GM19240 (cell line): ENCODE data around the gene ABCC3.

ENCODE experiments used
- DNase-seq: peaks from one replicate; pipeline ENCODE4 v3.0.0; 2011; ENCODE audit warnings: low spot score; ENCODE audit not compliant: insufficient read length

ABCC3 gene

DNA sequence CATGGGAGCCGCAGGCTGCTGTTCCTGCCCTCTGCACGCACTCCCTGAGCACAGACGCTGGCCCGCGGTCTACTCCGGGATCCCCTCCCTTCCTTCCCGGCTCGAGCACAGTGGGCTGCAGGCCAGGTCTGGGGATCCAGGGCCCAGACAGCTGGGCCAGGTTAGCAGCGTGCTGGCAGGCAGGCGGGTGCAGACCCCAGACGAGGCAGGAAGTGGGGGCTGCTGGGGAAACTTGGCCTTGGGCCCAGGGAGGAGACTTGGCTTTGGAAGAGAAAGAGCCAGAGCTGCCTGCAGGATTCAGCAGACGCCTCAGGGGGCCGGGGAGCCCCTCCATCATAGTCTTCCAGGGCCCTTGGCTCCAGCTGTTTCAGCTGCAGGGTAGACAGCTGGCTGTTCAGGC is 30.2 kb upstream of the ABCC3 start:
- DNase-seq = no peak

DNA sequence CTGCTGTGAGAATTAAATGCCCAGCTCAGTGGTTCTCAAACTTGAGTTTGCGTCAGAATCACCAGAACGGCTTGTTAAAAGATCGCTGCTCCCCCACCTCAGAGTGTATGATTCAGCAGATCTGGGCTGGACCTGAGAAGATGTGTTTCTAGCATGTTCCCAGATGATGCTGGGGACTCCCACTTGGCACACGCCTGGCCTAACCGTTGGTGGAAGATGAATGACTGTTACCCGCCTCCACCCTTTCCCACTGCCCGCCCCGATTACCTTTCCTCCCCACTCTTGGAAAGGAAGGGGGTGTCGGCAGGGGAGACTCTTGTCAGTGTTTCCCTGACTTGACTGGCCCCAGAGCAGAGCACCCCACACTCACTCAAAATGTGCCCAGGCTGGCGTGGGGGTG is 29.3 kb upstream of the ABCC3 start:
- DNase-seq = no peak

DNA sequence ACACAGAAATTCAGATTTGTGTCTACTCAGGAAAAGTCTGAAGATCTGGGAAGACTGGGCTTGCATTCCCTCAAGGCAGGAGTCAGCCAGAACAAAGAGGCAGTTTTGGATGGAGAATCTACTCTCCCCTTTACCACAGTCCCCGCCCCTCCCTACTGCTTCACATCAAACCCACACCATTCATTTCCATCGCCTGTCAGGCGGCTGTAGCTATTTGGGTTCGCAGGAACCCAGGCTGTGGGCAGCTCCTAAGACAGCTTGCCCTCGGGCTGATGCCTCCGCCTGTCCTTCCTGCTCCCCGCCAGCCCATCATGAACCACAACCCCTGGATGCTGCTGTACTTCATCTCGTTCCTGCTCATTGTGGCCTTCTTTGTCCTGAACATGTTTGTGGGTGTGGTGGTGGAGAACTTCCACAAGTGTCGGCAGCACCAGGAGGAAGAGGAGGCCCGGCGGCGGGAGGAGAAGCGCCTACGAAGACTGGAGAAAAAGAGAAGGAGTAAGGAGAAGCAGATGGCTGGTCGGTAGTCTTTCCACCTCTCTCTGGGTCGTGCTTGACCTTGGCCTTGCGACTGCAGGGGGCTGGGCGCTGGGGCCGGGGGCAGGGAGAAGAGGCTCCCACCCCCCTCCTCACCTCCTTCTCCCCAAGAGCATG is 27.0 kb upstream of the ABCC3 start:
- DNase-seq = no peak

DNA sequence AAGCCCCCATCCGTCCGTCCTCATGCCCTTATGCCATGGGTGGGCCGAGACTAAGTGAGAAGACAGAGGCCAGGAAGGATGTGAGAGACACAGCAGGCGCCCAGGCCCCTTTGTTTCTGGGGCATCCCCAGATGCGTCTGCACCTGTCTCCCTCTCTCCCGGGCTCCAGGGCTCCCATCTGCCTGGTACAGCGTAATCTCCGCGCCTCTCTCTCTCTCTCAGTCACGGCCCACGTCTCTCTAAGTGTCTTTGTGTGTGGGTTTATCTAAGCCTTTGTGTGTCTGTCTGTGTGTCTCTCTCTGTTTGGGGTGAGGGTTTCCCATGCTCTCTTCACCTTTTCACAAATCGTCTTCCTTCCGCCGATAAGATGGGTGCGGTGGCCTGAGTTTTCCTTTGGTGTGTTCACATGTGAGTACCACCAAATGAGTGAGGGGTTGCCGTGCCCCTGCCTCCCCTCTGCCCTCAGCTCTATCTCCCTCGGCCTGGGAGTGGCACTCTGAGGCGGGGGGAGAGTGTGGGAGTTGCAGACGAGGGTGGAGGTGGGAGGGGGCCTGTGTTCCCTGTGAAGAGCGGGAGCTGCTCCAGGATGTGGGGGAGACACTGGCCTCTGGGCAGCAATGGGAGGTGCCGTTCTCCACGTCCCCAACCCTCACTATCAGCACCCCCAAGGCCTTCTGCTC is 25.8 kb upstream of the ABCC3 start:
- no peak for DNase-seq

DNA sequence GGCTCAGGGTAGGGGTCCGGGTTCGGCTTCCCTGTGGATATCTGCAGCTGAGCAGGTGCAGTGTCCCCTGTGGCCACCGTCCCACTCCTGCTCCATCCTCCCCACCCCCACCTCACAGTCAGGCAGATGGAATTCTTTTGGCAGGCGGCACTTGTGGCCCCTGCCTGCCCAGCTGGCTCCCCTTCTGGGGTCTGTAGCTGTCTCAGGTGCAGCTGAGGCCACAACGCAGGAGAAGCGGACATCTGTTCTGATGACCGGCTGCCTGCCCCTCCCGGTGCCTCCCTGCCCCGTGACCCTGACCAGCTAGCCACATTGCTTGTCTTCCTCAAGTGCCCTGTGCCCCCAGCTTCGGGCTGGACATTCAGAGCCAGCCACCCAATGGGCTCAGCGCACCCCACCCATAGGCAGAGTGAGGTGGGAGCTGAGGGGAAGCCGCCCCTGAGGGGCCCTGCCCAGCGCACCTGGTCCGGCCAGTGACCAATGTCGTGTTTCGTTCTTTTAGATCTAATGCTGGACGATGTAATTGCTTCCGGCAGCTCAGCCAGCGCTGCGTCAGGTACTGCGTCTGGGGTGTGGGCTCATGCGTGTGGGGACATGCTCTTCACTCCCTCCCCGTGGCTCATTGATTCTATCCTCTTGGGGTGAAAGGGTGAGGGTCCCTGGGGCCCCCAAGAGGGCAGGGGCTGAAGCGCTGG is 25.2 kb upstream of the ABCC3 start:
- no peak for DNase-seq

DNA sequence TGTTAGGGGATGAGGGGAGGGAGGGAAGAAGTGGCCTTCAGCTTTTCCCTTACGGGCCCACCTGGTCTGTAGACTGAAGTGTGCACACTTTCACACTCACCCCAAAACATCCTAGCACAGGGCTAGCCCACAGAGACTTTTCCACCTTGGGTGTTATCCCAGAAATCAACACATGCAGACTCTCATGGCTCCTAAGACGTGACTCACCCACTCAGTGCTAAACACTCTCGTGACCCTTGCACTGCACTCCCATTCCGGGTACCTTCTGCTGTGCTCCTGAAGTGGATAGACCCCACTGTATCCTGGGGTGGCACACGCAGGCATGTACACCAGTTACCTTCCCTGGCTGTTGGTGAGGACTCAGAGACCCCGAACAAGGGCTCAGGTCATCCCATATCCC is 23.0 kb upstream of the ABCC3 start:
- DNase-seq = no peak

DNA sequence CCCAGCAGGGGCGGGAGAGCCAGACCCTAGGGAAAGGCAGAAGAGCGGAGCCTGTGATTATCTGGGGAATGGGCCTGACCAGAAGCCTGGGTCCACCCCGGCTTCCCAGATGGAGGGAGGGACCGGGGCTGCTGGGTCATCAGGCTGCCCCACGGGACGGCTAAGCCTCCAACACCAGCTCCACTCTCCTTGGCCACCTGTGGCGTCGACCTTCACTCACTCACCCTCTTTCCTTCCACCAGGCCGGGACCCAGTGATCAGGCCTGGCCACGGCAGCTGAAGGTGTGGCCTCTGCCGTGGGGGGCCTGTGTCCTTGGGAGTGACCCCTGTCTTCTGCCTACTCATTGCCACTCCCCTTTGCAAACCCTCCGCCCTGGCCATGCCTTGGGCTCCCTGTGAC is 22.4 kb upstream of the ABCC3 start:
- no peak for DNase-seq

DNA sequence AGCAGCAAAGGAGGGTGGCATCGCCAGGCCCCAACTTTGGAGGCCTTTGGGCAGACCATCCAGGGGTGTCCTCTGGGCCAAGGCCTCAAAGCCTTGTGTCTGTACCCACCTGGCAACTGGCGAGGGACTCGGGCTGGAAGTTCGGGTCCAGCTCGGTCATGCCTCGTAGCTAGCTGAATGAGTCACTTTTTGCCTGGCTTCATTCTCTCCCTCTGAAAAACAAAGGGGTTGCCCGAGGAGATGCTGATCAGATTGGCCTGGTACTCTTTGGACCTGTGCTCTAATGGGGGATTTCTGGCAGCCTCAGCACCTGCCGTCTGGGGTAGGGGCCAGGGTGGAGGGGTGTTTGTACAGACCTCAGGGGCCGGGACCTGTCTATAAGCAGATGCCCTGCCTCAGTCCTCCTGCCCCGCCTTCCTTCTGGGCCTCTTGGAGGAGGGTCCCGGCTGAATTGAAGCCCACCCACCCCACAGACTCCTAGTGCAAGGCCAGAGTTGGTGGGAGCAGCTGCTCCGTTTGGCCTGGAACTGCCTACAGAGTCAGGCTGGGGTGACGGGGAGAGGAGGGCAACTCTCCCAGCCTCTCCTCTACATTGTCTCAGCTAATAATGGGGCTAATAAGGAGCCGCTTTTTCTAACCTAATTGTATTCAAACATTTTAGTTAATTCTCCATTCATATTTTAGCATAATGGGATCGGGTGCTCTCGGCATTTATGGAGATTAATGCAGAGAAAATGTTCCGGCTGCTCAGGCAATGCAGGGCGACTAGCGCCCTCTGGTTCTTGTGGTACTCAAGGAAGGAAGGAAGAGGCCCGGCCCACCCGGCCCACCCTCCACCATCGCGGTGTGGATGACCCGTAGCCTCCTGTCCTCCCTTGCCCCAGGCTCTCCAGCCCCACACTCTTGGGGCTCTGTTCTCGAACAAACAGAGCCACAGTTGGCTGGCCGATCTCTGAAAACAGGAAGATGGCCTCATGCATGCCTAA is 21.4 kb upstream of the ABCC3 start:
- DNase-seq = no peak

DNA sequence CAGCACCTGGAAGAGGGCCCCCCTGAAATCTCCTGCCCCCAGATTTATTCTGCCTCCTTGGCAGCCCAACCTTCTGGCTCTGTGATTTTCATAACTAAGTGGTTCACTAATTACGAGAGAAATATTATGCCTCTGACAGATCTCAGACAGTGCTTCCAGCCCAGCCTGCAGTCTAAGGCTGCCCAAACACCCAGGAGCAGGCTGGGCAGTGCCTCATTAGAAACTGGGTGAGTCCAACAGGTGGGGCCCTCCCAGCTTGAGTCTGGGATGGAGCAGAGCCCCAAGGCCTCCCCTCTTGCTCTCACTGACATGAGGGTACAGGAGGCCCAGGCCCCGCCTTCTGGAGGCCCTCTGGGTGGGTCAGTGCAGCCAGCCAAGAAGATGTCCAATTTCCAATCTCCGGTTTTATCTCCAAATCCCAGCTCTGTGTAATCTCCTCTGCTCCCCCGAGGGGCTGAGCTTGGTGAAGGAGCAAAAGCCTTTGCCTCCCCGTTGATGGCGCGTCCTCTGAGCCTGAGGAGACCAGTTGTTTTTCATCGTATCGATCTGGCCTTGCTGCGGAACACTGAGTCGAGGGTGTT is 20.1 kb upstream of the ABCC3 start:
- no peak for DNase-seq

DNA sequence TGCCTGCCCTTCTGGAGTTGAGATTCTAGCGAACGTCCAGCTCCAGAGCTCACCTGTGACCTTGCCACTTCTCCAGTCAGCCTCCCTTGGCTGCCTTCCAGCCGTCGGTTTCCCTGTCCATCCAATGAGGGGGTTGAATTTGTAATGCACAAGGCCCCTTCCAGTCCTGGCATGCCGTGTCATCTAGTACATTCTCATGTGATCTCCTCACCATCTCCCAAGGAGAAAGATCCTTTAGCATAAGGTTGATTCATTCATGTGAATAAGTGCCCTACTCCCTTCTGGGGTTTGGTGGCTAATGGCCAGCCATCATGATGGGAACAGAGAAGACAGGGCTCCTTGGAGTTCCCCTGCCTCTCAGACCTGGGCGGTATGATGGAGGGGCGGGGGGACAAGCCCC is 18.9 kb upstream of the ABCC3 start:
- no peak for DNase-seq

DNA sequence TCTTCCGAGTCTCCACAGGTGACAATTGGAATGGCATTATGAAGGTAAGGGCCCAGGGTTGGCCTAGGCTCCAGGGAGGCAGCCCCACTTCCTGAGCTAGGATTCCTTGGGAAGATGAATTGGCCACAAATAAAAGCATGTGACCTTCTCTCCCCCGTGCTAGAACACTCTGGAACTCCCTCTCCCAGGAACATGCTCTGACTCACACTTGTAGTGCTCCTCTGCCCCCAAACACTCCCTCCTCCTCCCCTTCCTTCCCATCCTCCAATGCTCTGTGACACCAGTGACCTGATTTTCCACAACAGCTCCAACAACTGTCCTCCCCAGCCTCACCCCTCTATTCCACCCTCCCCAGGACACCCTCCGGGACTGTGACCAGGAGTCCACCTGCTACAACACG is 16.4 kb upstream of the ABCC3 start:
- no peak for DNase-seq

DNA sequence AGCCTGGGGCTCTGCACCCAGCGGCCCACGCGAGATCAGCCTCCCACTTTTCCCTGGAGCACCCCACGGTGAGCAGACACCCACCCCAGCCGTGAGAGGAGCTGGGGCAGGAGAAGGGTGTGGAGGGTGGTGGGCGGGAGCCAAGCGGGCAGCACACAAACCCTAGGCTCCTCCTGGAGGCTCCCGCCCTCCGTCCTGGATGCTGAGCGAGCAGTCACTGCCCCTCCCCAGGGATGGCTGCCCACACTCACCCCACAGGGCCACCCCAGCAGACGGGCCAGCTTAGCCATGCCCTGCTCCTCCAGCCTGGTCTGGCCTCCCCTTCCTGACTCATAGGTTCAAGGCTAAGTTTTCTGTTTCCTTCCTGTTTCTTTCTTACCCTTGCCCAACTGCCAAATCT is 15.7 kb upstream of the ABCC3 start:
- DNase-seq = no peak

DNA sequence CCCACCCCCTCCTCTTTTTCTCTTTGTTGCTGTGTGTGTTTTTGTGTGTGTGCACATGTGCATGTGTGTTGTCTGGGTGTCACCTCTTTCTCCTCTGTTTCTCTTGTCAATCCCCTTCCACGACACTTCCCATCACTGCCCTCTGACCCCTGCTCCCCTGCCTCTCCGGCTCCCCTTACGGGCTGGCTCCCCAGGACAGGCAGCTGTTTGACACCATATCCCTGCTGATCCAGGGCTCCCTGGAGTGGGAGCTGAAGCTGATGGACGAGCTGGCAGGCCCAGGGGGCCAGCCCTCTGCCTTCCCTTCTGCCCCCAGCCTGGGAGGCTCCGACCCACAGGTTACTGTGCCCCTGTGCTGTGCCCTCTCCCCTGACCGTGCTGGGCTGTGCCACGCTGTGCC is 15.2 kb upstream of the ABCC3 start:
- DNase-seq = no peak

DNA sequence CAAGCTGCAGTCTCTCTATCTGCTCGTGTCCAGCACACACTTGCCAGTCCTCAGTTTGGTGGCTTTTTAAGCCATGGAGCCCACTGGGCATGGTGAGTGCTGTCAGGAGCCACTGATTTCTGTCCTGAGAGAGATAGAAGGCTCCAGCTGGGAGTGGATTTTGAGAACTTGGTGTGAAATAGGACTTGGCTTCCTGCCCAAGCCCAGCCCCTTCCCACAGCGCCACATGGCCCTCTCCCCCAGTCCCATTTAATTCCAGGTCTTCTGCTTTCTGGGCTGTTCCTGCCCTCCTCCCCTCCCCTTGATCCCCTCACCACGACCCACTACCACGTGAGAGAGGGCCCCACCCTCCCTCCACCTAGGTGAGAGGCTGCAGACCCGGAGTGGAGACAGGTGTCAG is 14.4 kb upstream of the ABCC3 start:
- no peak for DNase-seq

DNA sequence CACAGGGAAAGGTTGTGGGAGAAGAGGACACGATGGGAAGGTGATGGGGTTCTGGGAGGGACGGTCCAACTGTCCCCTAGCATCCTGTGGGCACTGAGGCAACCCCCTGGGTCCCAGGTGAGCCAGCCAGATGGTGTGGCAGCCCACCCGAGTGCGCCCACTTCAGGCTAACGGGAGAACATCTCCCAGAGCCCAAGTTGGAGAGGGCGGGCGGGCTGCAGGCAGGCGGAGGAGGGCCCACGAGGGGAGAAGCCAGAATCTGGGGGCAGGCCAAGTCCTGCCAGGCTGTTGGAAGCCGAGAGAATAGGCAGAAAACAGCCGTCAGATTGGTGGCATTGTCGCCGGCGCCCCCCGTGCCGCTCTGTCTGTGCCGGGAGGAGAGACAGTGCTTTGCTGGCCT is 13.8 kb upstream of the ABCC3 start:
- no peak for DNase-seq

DNA sequence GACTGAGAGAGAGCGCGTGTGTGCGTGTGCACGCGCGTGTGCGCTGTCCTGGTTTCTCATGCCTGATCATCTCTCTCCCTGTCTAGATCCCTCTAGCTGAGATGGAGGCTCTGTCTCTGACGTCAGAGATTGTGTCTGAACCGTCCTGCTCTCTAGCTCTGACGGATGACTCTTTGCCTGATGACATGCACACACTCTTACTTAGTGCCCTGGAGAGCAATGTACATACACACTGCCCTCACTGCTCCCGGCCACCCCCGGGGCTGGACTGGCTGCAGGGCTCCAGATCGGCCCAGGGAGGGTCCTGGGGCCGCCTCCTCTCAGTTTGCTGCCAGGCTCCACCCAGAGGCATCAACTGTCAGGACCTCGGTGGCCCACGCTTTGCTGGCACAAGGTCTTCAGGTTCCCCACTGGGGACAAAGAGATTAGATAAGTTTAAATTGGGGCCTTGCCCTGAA is 13.1 kb upstream of the ABCC3 start:
- no peak for DNase-seq

DNA sequence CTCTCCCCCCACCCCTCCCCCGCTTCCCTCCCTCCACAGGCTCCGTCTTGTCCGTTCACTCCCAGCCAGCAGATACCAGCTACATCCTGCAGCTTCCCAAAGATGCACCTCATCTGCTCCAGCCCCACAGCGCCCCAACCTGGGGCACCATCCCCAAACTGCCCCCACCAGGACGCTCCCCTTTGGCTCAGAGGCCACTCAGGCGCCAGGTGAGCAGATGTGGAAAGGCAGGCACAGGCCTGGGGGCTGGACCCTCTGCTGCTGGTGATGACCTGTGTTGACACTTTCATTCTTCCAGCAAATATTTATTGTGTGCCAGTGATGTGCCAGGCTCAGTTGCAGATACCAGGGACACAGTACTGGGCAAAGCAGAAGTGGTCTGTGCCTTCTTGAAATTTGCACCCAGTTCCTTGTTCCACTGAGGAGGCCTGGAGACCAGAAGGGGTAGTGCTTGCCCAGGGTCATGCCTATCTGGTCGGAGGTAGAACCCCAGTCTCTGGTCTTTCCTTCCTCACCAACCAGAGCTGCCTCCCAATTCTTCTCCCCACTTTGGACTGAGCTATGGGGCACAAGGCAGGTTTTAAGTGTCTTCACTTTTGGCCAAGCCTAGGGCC is 10.3 kb upstream of the ABCC3 start:
- no peak for DNase-seq

DNA sequence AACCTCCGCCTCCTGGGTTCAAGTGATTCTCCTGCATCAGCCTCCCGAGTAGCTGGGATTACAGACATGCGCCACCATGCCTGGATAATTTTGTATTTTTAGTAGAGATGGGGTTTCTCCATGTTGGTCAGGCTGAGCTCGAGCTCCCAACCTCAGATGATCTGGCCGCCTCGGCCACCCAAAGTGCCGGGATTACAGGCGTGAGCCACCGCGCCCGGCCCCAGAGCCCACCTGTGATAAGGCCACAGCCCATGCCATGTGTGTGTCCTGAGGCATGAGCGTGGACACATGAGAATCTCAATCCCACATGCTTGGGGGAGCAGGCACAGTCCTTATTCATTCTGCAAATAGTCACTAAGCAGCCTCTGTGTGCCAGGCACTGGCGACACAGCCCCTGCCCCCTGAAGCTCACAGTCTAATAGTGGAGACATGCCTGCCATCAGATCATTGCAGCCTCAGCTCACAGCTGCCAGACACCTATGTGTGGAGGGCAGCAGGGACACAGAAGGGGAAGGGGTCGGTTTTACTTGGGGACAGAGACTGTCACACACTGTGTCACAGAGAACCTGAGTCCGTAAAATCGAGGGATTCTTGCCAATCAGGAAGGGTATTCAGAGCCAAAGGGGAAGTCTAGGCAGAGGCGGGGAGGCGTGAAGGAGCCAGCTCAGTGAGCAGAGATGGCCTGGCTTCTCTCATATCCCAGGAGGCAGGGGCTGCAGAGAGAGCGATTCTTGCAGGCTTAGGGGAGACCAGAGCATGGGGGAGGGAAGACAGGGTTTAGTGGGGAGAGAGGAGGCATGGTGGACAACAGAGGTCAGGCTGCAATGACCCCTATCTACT is 9.4 kb upstream of the ABCC3 start:
- DNase-seq = no peak

DNA sequence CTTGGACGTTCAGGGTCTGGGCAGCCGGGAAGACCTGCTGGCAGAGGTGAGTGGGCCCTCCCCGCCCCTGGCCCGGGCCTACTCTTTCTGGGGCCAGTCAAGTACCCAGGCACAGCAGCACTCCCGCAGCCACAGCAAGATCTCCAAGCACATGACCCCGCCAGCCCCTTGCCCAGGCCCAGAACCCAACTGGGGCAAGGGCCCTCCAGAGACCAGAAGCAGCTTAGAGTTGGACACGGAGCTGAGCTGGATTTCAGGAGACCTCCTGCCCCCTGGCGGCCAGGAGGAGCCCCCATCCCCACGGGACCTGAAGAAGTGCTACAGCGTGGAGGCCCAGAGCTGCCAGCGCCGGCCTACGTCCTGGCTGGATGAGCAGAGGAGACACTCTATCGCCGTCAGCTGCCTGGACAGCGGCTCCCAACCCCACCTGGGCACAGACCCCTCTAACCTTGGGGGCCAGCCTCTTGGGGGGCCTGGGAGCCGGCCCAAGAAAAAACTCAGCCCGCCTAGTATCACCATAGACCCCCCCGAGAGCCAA is 8.6 kb upstream of the ABCC3 start:
- peak; percentile 81 for DNase-seq
